Bronchial epithelial cell (primary cell): ENCODE measurements around the gene CRHBP. TPM values are rescaled to one million over a fixed set of nuclear protein-coding genes. Genes with fewer than 3 reads are reported as not detected.

Source experiments
- DNase-seq: peaks from one replicate; pipeline ENCODE4 v3.0.0-alpha.2; 2010; ENCODE audit warnings: low read depth
- FAIRE-seq: peaks from 2 replicates; lab custom pipeline; 2011; peaks lifted over from hg19 to GRCh38; lab: Jason Lieb, UNC
- H3K27me3 ChIP-seq: 2 replicates; pipeline ENCODE4 v1.5.1; 2011; ENCODE audit warnings: low read length; ENCODE audit not compliant: control insufficient read depth, insufficient read depth
- H3K36me3 ChIP-seq: 2 replicates; pipeline ENCODE4 v1.5.1; 2011; ENCODE audit warnings: low read length; ENCODE audit not compliant: control insufficient read depth, insufficient read depth
- H3K4me3 ChIP-seq: 2 replicates; pipeline ENCODE4 v1.5.1; 2011; ENCODE audit warnings: mild to moderate bottlenecking, low read depth, low read length, control low read depth
- CTCF ChIP-seq: IDR thresholded peaks from 2 replicates; pipeline ENCODE4 v1.5.1; 2011; ENCODE audit warnings: mild to moderate bottlenecking, moderate library complexity, low read length, control low read depth, inconsistent platforms; ENCODE audit not compliant: insufficient read depth, severe bottlenecking
- total RNA-seq: library from RNA; depleted of rRNA; stranded (reverse); fragments of >200 nt; gene quantifications from 2 replicates; pipeline ENCODE4 v1.2.1, GENCODE V29; 2014

Gene CRHBP
- total RNA-seq, 1 donor from 2014 or later, result not detected

GRCh38 chr5:76926329-76927105 lies 26.3 kb upstream of the CRHBP start:
- DNase-seq (no peak), FAIRE-seq (no peak)
- no peak for TF ChIP-seq CTCF
- no peaks in the 10 kb centered on the region for H3K27me3 ChIP-seq
- H3K4me3 ChIP-seq, result no peak overlapping the region
- H3K36me3 ChIP-seq, result no peaks in the 10 kb centered on the region

GRCh38 chr5:76927961-76928360 lies 24.9 kb upstream of the CRHBP start:
- Histone ChIP-seq H3K36me3 (no peaks in the 10 kb centered on the region), H3K4me3 (no peak overlapping the region), H3K27me3 (no peaks in the 10 kb centered on the region)
- no peak for FAIRE-seq
- DNase-seq, result no peak
- no peak for TF ChIP-seq CTCF

GRCh38 chr5:76930083-76930482 lies 22.8 kb upstream of the CRHBP start:
- DNase-seq (no peak), FAIRE-seq (no peak)
- H3K4me3 ChIP-seq, result no peak overlapping the region
- H3K27me3 ChIP-seq, result no peaks in the 10 kb centered on the region
- no peak for TF ChIP-seq CTCF
- no peaks in the 10 kb centered on the region for H3K36me3 ChIP-seq

GRCh38 chr5:76938177-76938576 lies 14.7 kb upstream of the CRHBP start:
- H3K27me3 ChIP-seq, result no peaks in the 10 kb centered on the region
- TF ChIP-seq CTCF, result no peak
- FAIRE-seq (no peak), DNase-seq (no peak)
- no peak overlapping the region for H3K4me3 ChIP-seq
- no peaks in the 10 kb centered on the region for H3K36me3 ChIP-seq

- FAIRE-seq, result no peak
- DNase-seq, result no peak
These were observed 11.8 kb upstream of the CRHBP start for GRCh38 chr5:76941000-76941399.

More at GRCh38 chr5:76941000-76941399, 11.8 kb upstream of the CRHBP start:
- no peak for TF ChIP-seq CTCF
- no peaks in the 10 kb centered on the region for H3K36me3 ChIP-seq
- no peaks in the 10 kb centered on the region for H3K27me3 ChIP-seq
- no peak overlapping the region for H3K4me3 ChIP-seq
